KMS-11 (cell line): ENCODE measurements around the gene CDSN.
A peak's percentile ranks its signal among the peaks of the same experiment; 100 is the strongest.

ENCODE experiments used
- H2AFZ ChIP-seq: fragments of 200-600 bp; sonication (generic); 2 replicates; pipeline ENCODE4 v1.6.1; 2016; ENCODE audit warnings: antibody characterized with exemption, mixed run types, low read depth
- H3K27ac ChIP-seq: fragments of 200-600 bp; sonication (generic); 2 replicates; pipeline ENCODE4 v1.6.1; 2016; ENCODE audit warnings: mild to moderate bottlenecking, mixed run types
- H3K27me3 ChIP-seq: fragments of 200-600 bp; sonication (generic); 2 replicates; pipeline ENCODE4 v1.6.1; 2017; ENCODE audit warnings: mild to moderate bottlenecking, low read depth, mixed run types, moderate library complexity; ENCODE audit not compliant: insufficient read depth
- H3K36me3 ChIP-seq: fragments of 200-600 bp; sonication (generic); 2 replicates; pipeline ENCODE4 v1.6.1; 2017; ENCODE audit warnings: mild to moderate bottlenecking, mixed run types; ENCODE audit not compliant: insufficient read depth
- H3K4me1 ChIP-seq: fragments of 200-600 bp; sonication (generic); 2 replicates; pipeline ENCODE4 v1.6.1; 2016; ENCODE audit warnings: mild to moderate bottlenecking, low read depth, mixed run types; ENCODE audit not compliant: poor library complexity, severe bottlenecking
- H3K4me2 ChIP-seq: fragments of 200-600 bp; sonication (generic); 2 replicates; pipeline ENCODE4 v1.7.0; 2016; ENCODE audit warnings: mild to moderate bottlenecking, mixed run types
- H3K4me3 ChIP-seq: fragments of 200-600 bp; sonication (generic); IDR thresholded peaks from 2 replicates; pipeline ENCODE4 v1.6.1; 2017; ENCODE audit warnings: low read depth, low read length, mixed read lengths; ENCODE audit not compliant: insufficient read depth
- H3K79me2 ChIP-seq: fragments of 200-600 bp; sonication (generic); 2 replicates; pipeline ENCODE4 v1.6.1; 2016; ENCODE audit warnings: low read depth, mixed run types; ENCODE audit not compliant: insufficient read depth
- H3K9ac ChIP-seq: fragments of 200-600 bp; sonication (generic); 2 replicates; pipeline ENCODE4 v1.6.1; 2016; ENCODE audit warnings: mild to moderate bottlenecking, mixed run types
- H4K20me1 ChIP-seq: fragments of 200-600 bp; sonication (generic); 2 replicates; pipeline ENCODE4 v1.6.1; 2016; ENCODE audit warnings: mild to moderate bottlenecking, mixed run types; ENCODE audit not compliant: insufficient read depth
- TF ChIP-seq, protein P1 (sequence below): fragments of 200-600 bp; sonication (generic); conservative IDR thresholded peaks from 2 replicates; pipeline ENCODE4 v1.6.1; 2017; ENCODE audit warnings: low read depth, mild to moderate bottlenecking, antibody characterized with exemption, low read length, moderate library complexity, mixed read lengths

The CDSN gene

DNA sequence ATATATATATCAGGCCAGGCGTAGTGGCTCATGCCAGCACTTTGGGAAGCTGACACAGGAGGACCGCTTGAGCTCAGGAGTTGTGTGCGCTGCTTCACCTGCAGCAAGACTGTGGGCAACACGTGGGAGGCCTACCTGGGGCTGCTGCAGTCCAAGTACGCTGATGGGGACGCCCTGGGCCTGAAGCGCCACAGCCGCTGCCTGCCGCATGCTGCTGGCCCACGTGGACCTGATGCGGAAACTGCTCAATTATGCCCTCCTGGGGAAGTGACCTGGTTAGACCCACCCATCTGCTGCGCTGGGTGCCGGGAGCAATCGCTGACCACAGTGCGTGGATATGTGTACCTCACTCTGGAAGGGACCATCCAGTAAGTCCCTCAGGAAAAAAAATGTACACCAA lies 20.4 kb upstream of the CDSN start:
- no peaks in the 10 kb centered on the region for H3K27me3 ChIP-seq
- TF ChIP-seq, protein P1, sequence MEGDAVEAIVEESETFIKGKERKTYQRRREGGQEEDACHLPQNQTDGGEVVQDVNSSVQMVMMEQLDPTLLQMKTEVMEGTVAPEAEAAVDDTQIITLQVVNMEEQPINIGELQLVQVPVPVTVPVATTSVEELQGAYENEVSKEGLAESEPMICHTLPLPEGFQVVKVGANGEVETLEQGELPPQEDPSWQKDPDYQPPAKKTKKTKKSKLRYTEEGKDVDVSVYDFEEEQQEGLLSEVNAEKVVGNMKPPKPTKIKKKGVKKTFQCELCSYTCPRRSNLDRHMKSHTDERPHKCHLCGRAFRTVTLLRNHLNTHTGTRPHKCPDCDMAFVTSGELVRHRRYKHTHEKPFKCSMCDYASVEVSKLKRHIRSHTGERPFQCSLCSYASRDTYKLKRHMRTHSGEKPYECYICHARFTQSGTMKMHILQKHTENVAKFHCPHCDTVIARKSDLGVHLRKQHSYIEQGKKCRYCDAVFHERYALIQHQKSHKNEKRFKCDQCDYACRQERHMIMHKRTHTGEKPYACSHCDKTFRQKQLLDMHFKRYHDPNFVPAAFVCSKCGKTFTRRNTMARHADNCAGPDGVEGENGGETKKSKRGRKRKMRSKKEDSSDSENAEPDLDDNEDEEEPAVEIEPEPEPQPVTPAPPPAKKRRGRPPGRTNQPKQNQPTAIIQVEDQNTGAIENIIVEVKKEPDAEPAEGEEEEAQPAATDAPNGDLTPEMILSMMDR = no peak
- no peak overlapping the region for H2AFZ ChIP-seq
- H4K20me1 ChIP-seq = no peaks in the 10 kb centered on the region
- H3K27ac ChIP-seq = no peak overlapping the region
- H3K4me1 ChIP-seq = peaks cover 5% of the 10 kb centered on the region
- H3K36me3 ChIP-seq = no peaks in the 10 kb centered on the region
- H3K79me2 ChIP-seq = no peaks in the 10 kb centered on the region
- no peak overlapping the region for H3K4me2 ChIP-seq
- no peak overlapping the region for H3K4me3 ChIP-seq
- no peak overlapping the region for H3K9ac ChIP-seq

DNA sequence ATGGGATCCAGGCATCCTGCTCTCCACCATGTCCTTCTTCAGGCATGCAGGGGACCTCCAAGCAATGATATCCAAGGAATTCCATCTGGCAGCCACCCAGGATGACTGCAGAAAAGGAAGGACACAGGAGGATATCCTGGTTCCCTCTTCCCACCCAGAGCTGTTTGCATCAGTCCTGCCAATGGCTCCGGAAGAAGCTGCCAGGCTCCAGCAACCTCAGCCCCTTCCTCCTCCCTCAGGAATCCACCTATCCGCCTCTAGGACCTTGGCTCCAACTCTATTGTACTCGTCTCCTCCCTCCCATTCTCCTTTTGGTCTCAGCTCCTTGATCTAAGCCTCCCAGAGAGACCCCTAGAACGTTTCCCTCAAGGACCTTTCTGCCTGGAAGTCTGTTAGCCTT lies 19.4 kb upstream of the CDSN start:
- TF ChIP-seq, protein P1 = no peak

DNA sequence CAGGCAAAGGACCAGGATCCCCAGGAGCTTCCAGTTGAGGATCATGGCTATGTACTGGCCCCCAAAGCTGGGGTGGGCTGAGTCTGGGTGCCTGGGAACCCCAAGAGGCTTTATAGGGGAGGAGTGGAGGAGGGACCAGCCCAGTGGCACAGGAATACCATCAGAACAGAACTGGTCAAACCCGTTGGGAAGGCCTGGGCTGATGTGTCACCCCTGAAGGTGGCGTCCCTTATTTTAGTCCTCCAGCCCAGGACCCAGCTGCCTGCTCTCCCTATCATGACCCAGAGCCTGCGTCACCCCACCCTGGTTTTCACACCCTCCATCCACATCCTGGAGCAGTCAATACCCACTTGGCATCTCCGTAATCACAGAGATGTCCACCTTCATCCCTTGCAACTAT lies 18.7 kb upstream of the CDSN start, which contains the start of gene PSORS1C2:
PSORS1C2 (minus strand) TSS at position 85 of the 400 bp plus-strand sequence; CDS start at position 45, 40 bp downstream.
- peak within 1 kb of the TSS; percentile 55; the same call in 1 of the 2 replicates for H3K4me2 ChIP-seq
- H3K4me3 ChIP-seq = no peak within 1 kb of the TSS
- H2AFZ ChIP-seq = peak within 1 kb of the TSS; percentile 55; the same call in 1 of the 2 replicates

More for the DNA sequence above, 19.4 kb upstream of the CDSN start:
- no peaks in the 10 kb centered on the region for H3K27me3 ChIP-seq
- no peak overlapping the region for H3K27ac ChIP-seq
- H3K4me1 ChIP-seq = peaks cover 5% of the 10 kb centered on the region
- no peak overlapping the region for H3K4me3 ChIP-seq
- H3K79me2 ChIP-seq = no peaks in the 10 kb centered on the region
- no peak overlapping the region for H3K9ac ChIP-seq
- H3K4me2 ChIP-seq = no peak overlapping the region
- H2AFZ ChIP-seq = no peak overlapping the region
- H3K36me3 ChIP-seq = no peaks in the 10 kb centered on the region
- no peaks in the 10 kb centered on the region for H4K20me1 ChIP-seq

DNA sequence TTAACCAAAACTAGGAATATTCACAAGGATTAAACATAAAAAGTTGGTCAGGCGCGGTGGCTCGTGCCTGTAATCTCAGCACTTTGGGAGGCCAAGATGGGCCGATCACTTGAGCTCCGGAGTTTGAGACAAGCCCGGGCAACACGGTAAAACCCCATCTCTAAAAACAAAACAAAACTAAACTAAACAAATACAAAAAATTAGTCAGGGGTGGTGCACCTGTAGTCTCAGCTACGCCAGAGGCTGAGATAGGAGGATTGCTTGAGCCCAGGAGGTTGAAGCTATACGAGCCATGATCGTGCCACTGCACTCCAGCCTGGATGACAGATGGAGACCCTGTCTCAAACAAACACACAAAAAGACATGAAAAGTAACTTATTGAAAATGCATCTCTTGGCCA lies 15.5 kb upstream of the CDSN start:
- no peaks in the 10 kb centered on the region for H4K20me1 ChIP-seq
- H2AFZ ChIP-seq = no peak overlapping the region
- no peak overlapping the region for H3K4me3 ChIP-seq
- no peak overlapping the region for H3K9ac ChIP-seq
- no peaks in the 10 kb centered on the region for H3K79me2 ChIP-seq
- no peak overlapping the region for H3K4me2 ChIP-seq
- no peak overlapping the region for H3K27ac ChIP-seq
- H3K4me1 ChIP-seq = peaks cover 5% of the 10 kb centered on the region
- no peaks in the 10 kb centered on the region for H3K27me3 ChIP-seq
- TF ChIP-seq, protein P1 = no peak
- H3K36me3 ChIP-seq = no peaks in the 10 kb centered on the region

More for the DNA sequence above, 18.7 kb upstream of the CDSN start, which contains the start of gene PSORS1C2:
- Histone ChIP-seq H3K27me3 (no peaks in the 10 kb centered on the region), H3K36me3 (no peaks in the 10 kb centered on the region), H3K9ac (no peak within 1 kb of the TSS), H4K20me1 (no peaks in the 10 kb centered on the region), H3K27ac (no peak within 1 kb of the TSS), H3K79me2 (no peaks in the 10 kb centered on the region), H3K4me1 (peaks cover 5% of the 10 kb centered on the region)
- TF ChIP-seq, protein P1 = no peak
